Measurements from ENCODE around the gene HYAL3.

Gene HYAL3

GRCh38 chr3:50245251-50245745 is 53.9 kb downstream of the HYAL3 start:
- no peak for TF ChIP-seq CTCF (IDR thresholded peaks at IDR 0.05)

DNA sequence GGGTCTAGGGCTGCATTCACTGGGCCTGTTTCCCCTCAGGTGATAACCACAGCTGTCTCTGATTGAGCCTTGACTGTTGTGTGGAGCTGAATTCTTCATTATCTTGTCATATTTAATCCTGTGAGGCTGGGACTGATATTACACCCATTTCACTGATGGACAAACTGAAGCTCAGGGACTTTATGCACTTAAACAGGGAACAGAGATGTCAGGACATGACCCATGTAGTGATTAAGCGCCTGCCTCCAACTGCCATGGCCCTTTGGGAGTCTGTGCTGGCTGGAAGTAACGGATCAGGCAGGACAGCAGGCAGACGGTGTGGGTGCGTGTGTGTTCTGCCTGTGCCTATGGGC is 55.7 kb downstream of the HYAL3 start:
- TF ChIP-seq CTCF (IDR thresholded peaks at IDR 0.05): no peak

GRCh38 chr3:50242851-50243542 is 56.2 kb downstream of the HYAL3 start:
- no peak for TF ChIP-seq CTCF (IDR thresholded peaks at IDR 0.05)
